Activated CD8-positive, alpha-beta memory T cell treated with anti-CD3 and anti-CD28 coated beads, Interleukin-2, amount 10 ng/mL, durations not matched to agents 7 days and 5 days (primary cell): ENCODE measurements around the gene AUTS2. TPM values are rescaled to one million over a fixed set of nuclear protein-coding genes. Genes with fewer than 3 reads are reported as not detected.

Experiments
- ATAC-seq: fragments of 150-1000 bp; cut with Tn5 transposase; one replicate; pipeline ENCODE4 v1.10.0; 2021; ENCODE audit warnings: moderate library complexity
- CTCF ChIA-PET: fragments of 350-600 bp; sonication (Branson Sonifier 250); formaldehyde crosslinking; loops from one replicate; lab custom pipeline; 2021; ENCODE audit warnings: antibody characterized with exemption; lab: Charles Lee
- DNase-seq: peaks from one replicate; pipeline ENCODE4 v3.0.0-alpha.2; 2020
- H3K27ac Mint-ChIP-seq: one replicate; pipeline ENCODE4 v1.8.0; 2021; ENCODE audit warnings: mild to moderate bottlenecking, mixed read lengths
- H3K27me3 Mint-ChIP-seq: one replicate; pipeline ENCODE4 v1.8.0; 2021; ENCODE audit warnings: mixed read lengths
- H3K36me3 Mint-ChIP-seq: one replicate; pipeline ENCODE4 v1.8.0; 2021; ENCODE audit warnings: mild to moderate bottlenecking, mixed read lengths
- H3K4me1 Mint-ChIP-seq: one replicate; pipeline ENCODE4 v1.8.0; 2021; ENCODE audit warnings: mixed read lengths
- H3K4me3 Mint-ChIP-seq: one replicate; pipeline ENCODE4 v1.8.0; 2021; ENCODE audit warnings: mild to moderate bottlenecking, moderate library complexity, mixed read lengths
- H3K9me3 Mint-ChIP-seq: one replicate; pipeline ENCODE4 v1.8.0; 2022; ENCODE audit warnings: low read depth, mixed read lengths
- total RNA-seq, 2 experiments: library from RNA; stranded (reverse); gene quantifications; one replicate each; pipeline ENCODE4 v1.2.3, GENCODE V29; 2021

The AUTS2 gene
- total RNA-seq, 2 experiments from 2014 or later, result 9.5 to 24.4 TPM

DNA sequence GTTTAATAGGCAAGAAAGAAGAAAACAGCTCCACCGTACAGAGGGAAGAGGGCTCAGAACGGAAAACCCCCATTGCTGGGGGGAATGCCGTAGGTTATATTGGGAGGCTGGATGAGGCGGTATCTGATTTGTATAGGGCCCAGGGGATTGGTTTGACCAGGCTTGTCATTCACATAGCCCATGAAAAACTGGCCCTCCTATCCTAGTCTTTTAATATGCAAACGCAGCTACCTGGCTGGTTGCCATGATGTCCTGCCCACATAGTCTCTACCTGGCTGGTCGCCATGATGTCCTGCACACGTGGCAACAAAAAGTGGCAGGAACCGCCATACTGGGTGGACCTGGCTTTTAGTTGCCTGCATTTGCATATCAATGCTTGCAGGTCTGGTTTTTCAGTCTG, 84.7 kb downstream of the AUTS2 start:
- H3K4me3 Mint-ChIP-seq, result no peak overlapping the region
- CTCF ChIA-PET, result no interaction called here
- ATAC-seq (no peak), DNase-seq (no peak)
- H3K27ac Mint-ChIP-seq, result no peak overlapping the region
- no peaks in the 10 kb centered on the region for H3K9me3 Mint-ChIP-seq
- H3K27me3 Mint-ChIP-seq, result no peaks in the 10 kb centered on the region
- H3K36me3 Mint-ChIP-seq, result no peaks in the 10 kb centered on the region
- peaks cover 3% of the 10 kb centered on the region for H3K4me1 Mint-ChIP-seq

DNA sequence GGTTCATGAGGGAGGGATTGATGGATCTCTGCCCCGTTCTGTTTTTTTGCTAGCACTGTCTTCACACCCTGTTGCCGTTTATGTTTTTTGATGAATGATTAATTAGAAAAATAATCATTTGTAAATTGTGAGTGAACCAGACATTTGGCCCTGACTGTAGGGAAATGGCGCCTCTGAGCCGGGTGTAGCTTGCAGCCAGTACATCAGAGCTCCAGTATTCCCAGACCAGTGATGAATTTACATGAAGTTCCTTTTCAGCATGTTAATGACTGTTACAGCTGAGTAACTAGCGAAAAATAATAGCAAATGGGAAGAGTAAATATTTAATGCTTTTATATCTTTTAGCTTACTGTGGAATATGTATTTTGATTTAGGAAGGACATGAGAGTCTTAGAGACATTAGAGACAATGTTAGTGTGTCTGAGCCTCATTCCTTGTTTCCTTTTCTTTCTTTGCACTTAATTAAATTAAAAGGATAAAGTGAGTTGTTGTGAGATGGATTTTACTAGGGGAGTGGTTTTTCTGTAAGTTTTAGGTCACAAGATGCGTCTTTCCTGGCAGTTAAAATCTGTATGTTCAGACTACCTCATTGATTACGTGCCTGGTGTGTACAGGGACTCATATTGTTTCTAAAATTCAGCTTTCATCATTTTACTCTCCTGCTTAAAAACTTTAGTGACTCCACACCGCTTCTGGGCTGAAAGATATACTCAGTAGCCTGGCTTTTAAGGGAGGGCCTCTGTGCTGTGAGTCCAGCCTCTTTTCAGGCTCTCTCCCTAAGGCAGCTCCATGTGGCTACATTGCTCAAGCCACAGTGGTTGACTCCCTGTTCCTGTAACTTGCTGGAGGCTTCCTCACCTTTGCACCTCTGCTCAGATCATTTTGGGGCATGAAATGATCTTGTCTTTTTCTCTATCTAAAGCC, 86.4 kb downstream of the AUTS2 start:
- Mint-ChIP-seq H3K27me3 (no peaks in the 10 kb centered on the region), H3K27ac (no peak overlapping the region), H3K4me1 (peaks cover 3% of the 10 kb centered on the region), H3K36me3 (no peaks in the 10 kb centered on the region), H3K4me3 (no peak overlapping the region), H3K9me3 (no peaks in the 10 kb centered on the region)
- DNase-seq, result no peak
- ATAC-seq, result no peak
- CTCF ChIA-PET, result no interaction called here

DNA sequence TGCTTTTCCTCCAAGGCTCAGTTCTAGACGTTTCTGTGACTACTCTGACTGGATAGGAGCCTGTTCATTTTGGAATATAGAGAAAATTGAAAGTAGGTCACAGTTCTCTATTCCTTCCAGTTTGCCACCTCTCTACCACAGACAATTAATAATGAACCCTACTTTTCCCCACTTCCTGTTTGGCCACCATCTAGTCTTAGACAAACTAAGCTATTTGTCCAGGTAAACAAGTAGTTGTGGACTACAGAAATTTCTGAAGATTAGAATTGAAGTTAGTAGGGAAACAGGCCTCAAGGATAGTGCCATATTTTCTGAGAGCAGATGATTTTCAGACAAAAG, 87.0 kb downstream of the AUTS2 start:
- Mint-ChIP-seq H3K27ac (no peak overlapping the region), H3K9me3 (no peaks in the 10 kb centered on the region), H3K4me1 (peaks cover 3% of the 10 kb centered on the region), H3K36me3 (no peaks in the 10 kb centered on the region), H3K27me3 (no peaks in the 10 kb centered on the region), H3K4me3 (no peak overlapping the region)
- ATAC-seq (no peak), DNase-seq (no peak)
- CTCF ChIA-PET, result no interaction called here

DNA sequence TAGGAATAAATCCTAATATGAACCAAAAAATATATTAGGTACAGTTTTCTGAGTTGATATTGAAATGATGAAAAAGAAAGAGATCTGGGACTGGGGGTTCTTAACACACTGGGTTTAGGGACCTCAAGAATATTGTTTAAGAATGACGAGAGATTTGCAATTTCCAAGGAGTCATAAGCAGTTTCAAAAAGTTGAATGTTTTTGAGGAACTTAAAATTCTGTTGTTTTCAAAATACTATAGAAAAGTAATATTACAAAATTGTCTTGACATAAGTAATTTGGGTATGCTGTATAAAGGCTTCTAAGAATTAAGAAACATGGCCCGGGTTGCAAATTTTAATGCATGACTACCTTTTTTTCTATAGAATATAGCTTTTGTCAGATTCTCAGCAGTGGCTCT, 88.1 kb downstream of the AUTS2 start:
- Mint-ChIP-seq H3K4me3 (no peak overlapping the region), H3K27me3 (no peaks in the 10 kb centered on the region), H3K9me3 (no peaks in the 10 kb centered on the region), H3K27ac (no peak overlapping the region), H3K4me1 (peaks cover 3% of the 10 kb centered on the region), H3K36me3 (no peaks in the 10 kb centered on the region)
- ATAC-seq (no peak), DNase-seq (no peak)
- CTCF ChIA-PET, result no interaction called here

DNA sequence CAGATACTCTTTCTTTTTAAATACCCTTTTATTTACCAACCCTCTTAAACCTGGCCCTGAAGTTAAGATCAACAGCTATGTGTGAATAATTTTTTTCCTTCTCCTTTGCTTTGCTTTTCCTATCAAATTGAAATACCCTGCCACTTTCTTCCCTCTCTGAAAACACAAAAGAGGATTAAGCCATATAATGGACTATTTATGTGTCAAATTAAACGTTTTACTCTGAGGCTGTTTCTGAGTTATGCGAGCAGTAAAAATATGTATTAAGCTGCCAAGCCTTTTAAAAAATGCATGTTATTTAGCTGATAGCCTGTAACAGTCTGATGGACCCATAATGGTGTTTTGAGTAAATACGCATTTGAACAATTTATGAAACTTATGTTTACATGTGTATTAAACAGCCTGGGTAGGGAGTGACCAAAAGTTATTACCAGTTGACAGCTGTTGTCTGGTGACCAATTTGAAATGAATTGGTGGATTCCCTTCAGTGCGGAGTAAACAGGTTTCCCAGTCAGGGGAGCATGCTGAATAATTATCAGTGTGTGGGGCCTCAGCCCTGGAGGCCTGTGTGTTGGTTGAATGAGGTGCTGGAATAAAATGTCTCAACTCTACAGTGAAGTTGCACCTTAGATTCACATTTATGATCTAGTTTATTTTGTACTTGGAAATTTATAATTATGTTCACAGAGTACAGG, 89.6 kb downstream of the AUTS2 start:
- no peaks in the 10 kb centered on the region for H3K36me3 Mint-ChIP-seq
- CTCF ChIA-PET, result no interaction called here
- peaks cover 2% of the 10 kb centered on the region for H3K9me3 Mint-ChIP-seq
- DNase-seq (no peak), ATAC-seq (no peak)
- peaks cover 3% of the 10 kb centered on the region for H3K4me1 Mint-ChIP-seq
- no peak overlapping the region for H3K27ac Mint-ChIP-seq
- no peak overlapping the region for H3K4me3 Mint-ChIP-seq
- H3K27me3 Mint-ChIP-seq, result peaks cover under 1% of the 10 kb centered on the region

DNA sequence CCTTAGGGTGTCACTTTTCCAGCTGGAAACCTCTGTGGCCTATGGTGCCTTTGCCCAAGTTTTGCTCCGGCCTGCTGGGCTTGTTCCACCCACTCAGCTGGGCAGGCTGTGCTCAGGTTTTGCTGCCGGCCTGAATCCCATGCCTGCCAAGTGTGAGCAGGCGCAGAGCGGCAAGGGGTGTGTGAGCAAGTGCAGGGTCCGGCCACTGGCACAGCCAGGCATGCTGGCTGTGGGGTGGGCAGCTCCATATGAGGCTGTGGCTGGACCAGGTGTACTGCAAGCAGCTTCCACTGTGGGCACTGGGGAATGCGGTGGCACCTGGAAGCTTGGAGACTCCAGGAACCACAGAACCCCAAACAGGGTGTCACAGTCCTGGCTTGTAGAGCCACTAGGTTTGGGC, 92.1 kb downstream of the AUTS2 start:
- no peaks in the 10 kb centered on the region for H3K36me3 Mint-ChIP-seq
- DNase-seq (no peak), ATAC-seq (no peak)
- CTCF ChIA-PET, result no interaction called here
- H3K4me3 Mint-ChIP-seq, result no peak overlapping the region
- H3K27me3 Mint-ChIP-seq, result peaks cover 9% of the 10 kb centered on the region
- H3K9me3 Mint-ChIP-seq, result peaks cover 2% of the 10 kb centered on the region
- H3K4me1 Mint-ChIP-seq, result no peaks in the 10 kb centered on the region
- no peak overlapping the region for H3K27ac Mint-ChIP-seq

DNA sequence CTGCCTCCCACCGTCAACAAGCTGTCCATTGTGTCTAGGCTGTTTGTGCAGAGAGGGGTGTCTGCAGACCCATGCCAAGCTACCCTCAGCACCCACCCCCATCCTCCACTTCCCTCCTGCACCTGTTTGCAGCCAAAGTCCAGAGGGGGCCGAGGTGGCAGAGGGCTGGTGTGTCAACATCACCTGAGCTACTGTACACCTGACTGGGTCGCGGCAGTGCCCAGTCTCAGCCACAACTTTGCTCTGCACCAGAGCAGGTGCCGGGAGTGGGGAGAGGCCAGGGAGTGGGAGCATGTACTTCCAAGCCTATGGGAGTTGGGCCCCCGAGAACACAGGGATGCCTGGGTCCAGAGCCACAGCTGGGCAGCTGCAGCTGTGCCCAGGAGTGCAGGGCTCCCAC, 93.1 kb downstream of the AUTS2 start:
- Mint-ChIP-seq H3K27ac (no peak overlapping the region), H3K9me3 (peaks cover 2% of the 10 kb centered on the region), H3K4me3 (no peak overlapping the region), H3K36me3 (no peaks in the 10 kb centered on the region), H3K4me1 (peaks cover 6% of the 10 kb centered on the region), H3K27me3 (peaks cover 11% of the 10 kb centered on the region)
- DNase-seq, result no peak
- no peak for ATAC-seq
- CTCF ChIA-PET, result no interaction called here

DNA sequence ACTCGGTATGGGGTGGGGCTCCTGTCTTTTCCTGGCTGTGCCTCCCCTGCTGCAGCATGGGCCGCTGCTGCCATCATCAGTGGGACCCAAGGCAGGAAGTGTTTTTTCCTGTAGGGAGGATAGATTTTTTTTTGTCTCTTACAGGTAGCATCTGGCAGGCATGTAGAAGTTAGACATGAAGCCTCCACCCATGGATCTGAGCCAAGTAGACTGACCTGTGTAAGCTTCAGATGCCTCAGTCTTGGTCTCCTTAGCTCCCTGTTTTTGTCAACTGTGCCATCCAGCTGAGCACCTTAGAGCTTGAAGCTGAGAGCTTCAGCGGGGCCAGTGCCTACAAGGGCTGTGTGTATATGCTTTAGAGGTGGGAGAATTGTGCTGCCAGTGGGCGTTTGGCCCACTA, 93.5 kb downstream of the AUTS2 start:
- no peak for DNase-seq
- H3K36me3 Mint-ChIP-seq, result no peaks in the 10 kb centered on the region
- H3K9me3 Mint-ChIP-seq, result peaks cover 2% of the 10 kb centered on the region
- no peak overlapping the region for H3K27ac Mint-ChIP-seq
- peaks cover 10% of the 10 kb centered on the region for H3K4me1 Mint-ChIP-seq
- CTCF ChIA-PET, result no interaction called here
- H3K4me3 Mint-ChIP-seq, result no peak overlapping the region
- no peak for ATAC-seq
- H3K27me3 Mint-ChIP-seq, result peaks cover 11% of the 10 kb centered on the region

DNA sequence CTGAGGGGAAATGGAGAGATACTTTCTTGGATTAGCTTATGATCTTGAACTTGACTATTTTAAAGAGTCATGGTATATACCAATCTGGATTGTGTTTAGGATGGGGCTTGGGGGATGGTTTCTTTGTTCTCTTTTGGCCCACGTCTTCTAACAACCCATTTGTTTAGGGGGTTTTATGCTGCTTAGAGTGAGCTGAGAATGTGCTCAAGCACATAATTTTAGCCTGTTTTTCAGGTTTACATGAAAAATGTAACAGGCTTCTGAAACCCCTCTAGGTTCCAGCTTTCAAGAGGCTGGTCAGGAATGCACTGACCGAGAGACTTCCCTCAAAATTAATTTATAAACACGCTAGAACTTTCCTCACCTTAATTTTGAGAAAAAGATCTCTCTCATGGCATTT, 94.3 kb downstream of the AUTS2 start:
- ATAC-seq, result no peak
- Mint-ChIP-seq H3K4me1 (peaks cover 19% of the 10 kb centered on the region), H3K4me3 (no peak overlapping the region), H3K36me3 (no peaks in the 10 kb centered on the region), H3K9me3 (peaks cover 2% of the 10 kb centered on the region), H3K27me3 (peaks cover 15% of the 10 kb centered on the region), H3K27ac (no peak overlapping the region)
- CTCF ChIA-PET, result no interaction called here
- no peak for DNase-seq

DNA sequence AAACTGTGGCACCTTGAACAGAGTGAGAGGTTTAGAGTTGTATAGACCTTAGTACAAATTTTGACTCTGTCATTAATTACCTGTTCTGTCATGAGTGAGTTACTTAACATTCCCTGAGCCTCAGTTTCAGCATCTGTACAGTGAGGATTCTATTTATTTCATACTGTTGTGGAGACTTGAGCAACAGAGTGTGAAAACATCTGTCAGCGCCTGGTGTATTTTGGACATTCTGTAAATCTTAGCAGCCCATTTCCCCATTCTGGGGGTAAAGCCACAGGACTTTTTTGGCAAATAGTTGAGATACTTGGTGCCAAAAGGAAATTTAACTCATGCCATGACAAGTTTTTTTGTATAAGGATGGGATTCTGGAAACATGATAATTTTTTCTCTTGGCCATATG, 94.8 kb downstream of the AUTS2 start:
- Mint-ChIP-seq H3K4me1 (peaks cover 23% of the 10 kb centered on the region), H3K4me3 (no peak overlapping the region), H3K27ac (no peak overlapping the region), H3K27me3 (peaks cover 17% of the 10 kb centered on the region), H3K9me3 (peaks cover 2% of the 10 kb centered on the region), H3K36me3 (no peaks in the 10 kb centered on the region)
- CTCF ChIA-PET, result no interaction called here
- DNase-seq (no peak), ATAC-seq (no peak)

DNA sequence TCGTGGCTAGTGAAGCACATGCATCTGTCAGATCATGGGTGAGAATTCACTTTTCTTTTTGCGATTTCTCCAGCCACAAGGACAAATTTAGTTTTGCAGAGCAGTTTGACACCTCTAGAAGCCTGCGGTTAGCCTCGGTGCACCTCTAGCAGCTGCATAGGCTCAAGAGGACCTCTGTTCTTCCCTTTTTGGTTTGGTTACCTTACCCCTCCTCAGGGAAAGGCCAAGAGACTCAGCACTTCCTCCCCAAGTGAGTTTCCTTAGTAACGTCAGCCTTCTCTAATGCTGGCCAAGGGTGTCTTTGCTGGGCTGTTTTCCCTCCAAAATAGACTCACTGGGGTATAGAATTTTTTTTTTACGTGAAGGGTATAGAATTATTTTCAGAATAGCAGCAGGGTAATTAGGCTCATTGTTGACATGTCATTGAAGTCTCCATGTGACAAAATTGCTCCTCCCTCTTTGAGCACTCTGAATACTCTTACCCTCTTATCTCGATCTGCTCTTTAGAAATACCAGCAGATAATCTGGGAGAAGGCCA, 97.8 kb downstream of the AUTS2 start:
- DNase-seq (peak; percentile 48), ATAC-seq (peak; percentile 63)
- H3K27ac Mint-ChIP-seq, result peak overlapping the region; percentile 40
- no peaks in the 10 kb centered on the region for H3K36me3 Mint-ChIP-seq
- no peak overlapping the region for H3K4me3 Mint-ChIP-seq
- peaks cover 2% of the 10 kb centered on the region for H3K9me3 Mint-ChIP-seq
- CTCF ChIA-PET, result no interaction called here
- H3K4me1 Mint-ChIP-seq, result peaks cover 34% of the 10 kb centered on the region
- H3K27me3 Mint-ChIP-seq, result peaks cover 21% of the 10 kb centered on the region

DNA sequence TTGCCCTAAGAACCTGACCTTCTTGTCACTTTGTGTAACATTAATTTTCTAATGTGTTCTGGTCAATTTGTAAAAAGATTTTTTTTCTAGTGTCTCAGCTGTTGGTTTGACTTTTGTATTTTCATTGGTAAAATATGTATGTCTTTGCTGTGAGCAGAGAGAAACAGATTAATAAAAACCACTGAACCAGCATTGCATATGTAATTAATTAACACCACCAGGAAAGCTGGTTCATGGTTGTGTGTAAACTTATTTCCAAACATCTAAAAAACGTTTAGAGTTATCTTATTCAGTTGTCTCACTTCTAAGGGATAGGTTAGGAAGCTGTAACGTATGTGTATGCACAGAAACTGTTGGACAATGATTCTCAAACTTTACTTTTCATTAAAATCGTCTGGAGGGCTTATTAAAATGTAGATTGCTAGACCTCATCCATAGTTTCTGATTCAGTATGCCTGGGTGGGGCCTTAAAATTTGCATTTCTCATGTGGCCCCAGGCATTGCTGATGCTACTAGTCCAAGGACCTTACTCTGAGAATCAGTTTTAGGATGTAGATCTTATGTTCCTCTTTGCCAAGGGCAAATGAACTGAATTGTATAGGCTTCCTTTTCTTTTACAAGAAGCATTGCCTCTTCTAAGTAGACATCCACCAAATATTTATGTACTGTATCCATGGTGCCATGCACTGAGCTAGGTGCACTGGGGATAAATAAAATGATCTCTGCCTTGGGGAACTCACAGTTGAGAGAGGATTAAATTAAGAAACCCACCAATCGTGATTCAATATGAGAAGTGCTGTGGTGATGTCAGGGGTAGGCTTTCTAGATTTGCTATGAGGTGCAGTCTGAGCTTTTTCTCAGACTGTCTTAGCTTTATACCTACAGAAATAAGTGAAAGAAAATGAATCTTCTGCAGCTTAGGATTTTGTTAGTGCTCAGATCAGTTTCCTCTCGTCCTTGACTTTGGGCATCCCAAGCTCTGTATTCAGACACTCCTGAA, 98.7 kb downstream of the AUTS2 start:
- Mint-ChIP-seq H3K4me3 (no peak overlapping the region), H3K9me3 (peaks cover 2% of the 10 kb centered on the region), H3K4me1 (peaks cover 37% of the 10 kb centered on the region), H3K27ac (no peak overlapping the region), H3K27me3 (peaks cover 21% of the 10 kb centered on the region), H3K36me3 (no peaks in the 10 kb centered on the region)
- CTCF ChIA-PET, result no interaction called here
- ATAC-seq (no peak), DNase-seq (no peak)
